ENCODE measurements around the gene PIAS1.

DNA sequence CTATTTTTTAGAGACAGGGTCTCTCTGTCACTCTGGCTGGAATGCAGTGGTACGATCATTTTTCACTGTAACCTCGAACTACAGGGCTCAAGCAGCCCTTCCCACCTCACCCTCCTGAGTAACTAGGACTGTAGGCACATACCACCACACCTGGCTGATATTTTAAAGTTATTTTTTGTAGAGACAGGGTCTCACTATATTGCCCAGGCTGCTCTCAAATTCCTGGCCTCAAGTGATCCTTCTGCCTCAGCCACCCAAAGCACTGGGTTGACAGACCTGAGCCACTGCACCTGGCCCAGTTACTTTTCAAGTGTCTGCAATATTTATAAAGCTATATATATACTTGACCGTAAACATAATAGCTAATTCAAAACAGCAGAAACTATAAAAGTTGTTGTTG, 75.0 kb downstream of the PIAS1 start:
- TF ChIP-seq, protein P1, sequence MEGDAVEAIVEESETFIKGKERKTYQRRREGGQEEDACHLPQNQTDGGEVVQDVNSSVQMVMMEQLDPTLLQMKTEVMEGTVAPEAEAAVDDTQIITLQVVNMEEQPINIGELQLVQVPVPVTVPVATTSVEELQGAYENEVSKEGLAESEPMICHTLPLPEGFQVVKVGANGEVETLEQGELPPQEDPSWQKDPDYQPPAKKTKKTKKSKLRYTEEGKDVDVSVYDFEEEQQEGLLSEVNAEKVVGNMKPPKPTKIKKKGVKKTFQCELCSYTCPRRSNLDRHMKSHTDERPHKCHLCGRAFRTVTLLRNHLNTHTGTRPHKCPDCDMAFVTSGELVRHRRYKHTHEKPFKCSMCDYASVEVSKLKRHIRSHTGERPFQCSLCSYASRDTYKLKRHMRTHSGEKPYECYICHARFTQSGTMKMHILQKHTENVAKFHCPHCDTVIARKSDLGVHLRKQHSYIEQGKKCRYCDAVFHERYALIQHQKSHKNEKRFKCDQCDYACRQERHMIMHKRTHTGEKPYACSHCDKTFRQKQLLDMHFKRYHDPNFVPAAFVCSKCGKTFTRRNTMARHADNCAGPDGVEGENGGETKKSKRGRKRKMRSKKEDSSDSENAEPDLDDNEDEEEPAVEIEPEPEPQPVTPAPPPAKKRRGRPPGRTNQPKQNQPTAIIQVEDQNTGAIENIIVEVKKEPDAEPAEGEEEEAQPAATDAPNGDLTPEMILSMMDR (IDR thresholded peaks at IDR 0.05): no peak
- no peak for TF ChIP-seq EP300 (IDR thresholded peaks at IDR 0.05)
- no peak for TF ChIP-seq POLR2A (IDR thresholded peaks at IDR 0.05)

All from tibial nerve (tissue), 4 donors.